Ovary (tissue), 9 donors: ENCODE measurements around the gene CFAP251. TPM values are rescaled to one million over a fixed set of nuclear protein-coding genes. Genes with fewer than 3 reads are reported as not detected.

Experiments used
- DNase-seq, 5 donors: peaks; one replicate each; pipeline ENCODE4 v3.0.0-alpha.2; 2019 to 2020
- H3K27ac ChIP-seq, 2 donors: fragments of 200-600 bp; one replicate each; pipeline versions ENCODE4 v1.5.1 to v1.8.0; 2019 to 2022
- H3K27me3 ChIP-seq: fragments of 200-600 bp; one replicate; pipeline ENCODE4 v1.8.0; 2022
- H3K36me3 ChIP-seq: fragments of 200-600 bp; sonication (generic); one replicate; pipeline ENCODE4 v1.5.1; 2019
- H3K4me1 ChIP-seq: one replicate; pipeline ENCODE4 v1.8.1; 2013; ENCODE audit warnings: mild to moderate bottlenecking, moderate library complexity; ENCODE audit not compliant: insufficient read depth
- H3K4me3 ChIP-seq: fragments of 200-600 bp; sonication (generic); one replicate; pipeline ENCODE4 v1.5.1; 2017
- H3K9me3 ChIP-seq, 2 donors: fragments of 200-600 bp in 1 of 2; sonication (generic) in 1 of 2; one replicate each; pipeline versions ENCODE4 v1.5.1 to v1.8.1; 2013 to 2019; ENCODE audit warnings: mild to moderate bottlenecking in 1 of 2, moderate library complexity in 1 of 2
- CTCF ChIP-seq, 3 donors: fragments of 450-650 bp in 2 of 3; fragments of 200-600 bp in 1 of 3; IDR thresholded peaks; one replicate each; pipeline versions ENCODE4 v1.5.1 to v1.8.0; 2016 to 2022; ENCODE audit warnings: antibody characterized with exemption in 3 of 3, mild to moderate bottlenecking in 1 of 3
- EP300 ChIP-seq: sonication (generic); formaldehyde crosslinking; IDR thresholded peaks from one replicate; pipeline ENCODE4 v1.6.1; 2017; ENCODE audit warnings: antibody characterized with exemption
- POLR2A ChIP-seq: fragments of 450-650 bp; IDR thresholded peaks from one replicate; pipeline ENCODE4 v1.6.1; 2017; ENCODE audit warnings: antibody characterized with exemption, mild to moderate bottlenecking, moderate library complexity
- WGBS, 3 donors: extraction: QIAGEN DNeasy Blood & Tissue Kit in 1 of 3; methylation state at CpG; one replicate each; pipeline versions ENCODE4 v1.1.5 to v1.1.7; 2013 to 2017; 5-methylcytosine and 5-hydroxymethylcytosine counted together
- intact Hi-C, 4 donors: fragments of 100-400 bp; cut with DNase I; formaldehyde crosslinking; loops; one replicate each; pipeline versions ENCODE4 v1.11.0 to v1.15.1; 2022 to 2023
- polyA plus RNA-seq, 2 donors: library from polyadenylated mRNA; stranded (reverse); fragments of 200-250 nt in 1 of 2; fragments of 350-450 nt in 1 of 2; fragmentation: Illumina TruSeq in 1 of 2; extraction: RNeasy Lipid Tissue Mini Kit (QIAGEN cat#74804) in 1 of 2; gene quantifications; one replicate each; pipeline ENCODE4 v1.2.3, GENCODE V29; 2013 to 2014
- total RNA-seq, 7 donors: library from RNA; depleted of rRNA in 2 of 7; stranded (reverse); fragments of >200 nt in 2 of 7; fragmentation: NEBNext Ultra II Directional in 3 of 7; extraction: Animal tissue kit (Norgen Biotek cat#: 25700) in 3 of 7; gene quantifications; one replicate each; pipeline versions ENCODE4 v1.1.0 to v1.2.4, GENCODE V29; 2016 to 2023
- donor health status: DM: no; HTN: no; CAD: no; lungs with moderate emphysema.
- donor health status: DM: no; HTN: no; CAD: no.
- donor health status: Bipolar disorder and iron deficiency.
- donor health status: DM: yes; HTN: yes; CAD: no.
- donor health status: DM: no; HTN: no; CAD: no.
- donor health status: DM: yes; HTN: yes; CAD: no.

The CFAP251 gene
- total and polyA plus RNA-seq, 9 donors, result 1.2 to 28.7 (median 5.5) TPM

GRCh38 chr12:122021193-122021821 is 102.9 kb downstream of the CFAP251 start:
- WGBS, 3 donors, result 1 to 3% (median 1%) methylated on average over 22 to 57 of the region's 57 CpGs
- H3K27me3 ChIP-seq, result no peaks in the 10 kb centered on the region
- intact Hi-C loops, result no loop called here
- peak overlapping the region in 1 of 2 donors; percentile 50 for H3K27ac ChIP-seq
- TF ChIP-seq POLR2A, result no peak
- TF ChIP-seq EP300, result no peak
- no peak for TF ChIP-seq CTCF (IDR thresholded peaks at IDR 0.05)
- H3K4me3 ChIP-seq, result peak overlapping the region; percentile 78
- DNase-seq, result peak in 4 of 5 donors; percentile 27 to 58 (median 46)
- no peaks in the 10 kb centered on the region for H3K36me3 ChIP-seq
- peaks cover 2% of the 10 kb centered on the region for H3K4me1 ChIP-seq
- no peaks in the 10 kb centered on the region for H3K9me3 ChIP-seq

GRCh38 chr12:122021822-122022392 is 103.5 kb downstream of the CFAP251 start, which contains the start of gene BCL7A:
BCL7A (plus strand) TSS chr12:122021884; CDS start chr12:122022092, 208 bp downstream.
- H3K27ac ChIP-seq, result peak within 1 kb of the TSS; percentile 79 to 87
- no peaks in the 10 kb centered on the region for H3K27me3 ChIP-seq
- H3K4me3 ChIP-seq, result peak within 1 kb of the TSS; percentile 78
- H3K9me3 ChIP-seq, result no peaks in the 10 kb centered on the region
- 0% methylated on average over 62 to 83 of the region's 83 CpGs for WGBS, 3 donors
- peak; percentile 68 to 81 (median 77) for DNase-seq
- TF ChIP-seq POLR2A, result peak; percentile 54
- no peak for TF ChIP-seq EP300
- intact Hi-C loops, result no loop called here
- no peaks in the 10 kb centered on the region for H3K36me3 ChIP-seq
- peaks cover 2% of the 10 kb centered on the region for H3K4me1 ChIP-seq

GRCh38 chr12:122022393-122023338 is 104.3 kb downstream of the CFAP251 start:
- WGBS, 3 donors, result 0 to 1% (median 0%) methylated on average over 73 to 124 of the region's 124 CpGs
- no peak for TF ChIP-seq POLR2A
- no peak for TF ChIP-seq EP300
- no peak for TF ChIP-seq CTCF (IDR thresholded peaks at IDR 0.05)
- H3K27ac ChIP-seq, result peak overlapping the region; percentile 79 to 87
- H3K27me3 ChIP-seq, result no peaks in the 10 kb centered on the region
- H3K9me3 ChIP-seq, result no peaks in the 10 kb centered on the region
- intact Hi-C loops, result no loop called here
- peak; percentile 25 to 57 (median 36) for DNase-seq
- H3K36me3 ChIP-seq, result no peaks in the 10 kb centered on the region
- peak overlapping the region; percentile 78 for H3K4me3 ChIP-seq
- H3K4me1 ChIP-seq, result peaks cover 2% of the 10 kb centered on the region

- peak; percentile 73 to 85 (median 78) for DNase-seq
- H3K27ac ChIP-seq, result peak overlapping the region; percentile 79 to 87
- H3K4me1 ChIP-seq, result peaks cover 2% of the 10 kb centered on the region
- no peaks in the 10 kb centered on the region for H3K27me3 ChIP-seq
- no peaks in the 10 kb centered on the region for H3K36me3 ChIP-seq
- intact Hi-C loops, result no loop called here
- TF ChIP-seq POLR2A (no peak), CTCF (IDR thresholded peaks at IDR 0.05) (no peak), EP300 (no peak)
- peak overlapping the region; percentile 78 for H3K4me3 ChIP-seq
- WGBS, 3 donors, result 0 to 1% (median 1%) methylated on average over 39 to 43 of the region's 43 CpGs
- no peaks in the 10 kb centered on the region for H3K9me3 ChIP-seq
Measured at GRCh38 chr12:122023339-122024131, 105.1 kb downstream of the CFAP251 start.
